HG03066 (cell line): ENCODE data around the gene ODF4.
"Not testable (repeated sequence)": the region's sequence is repeated elsewhere in the genome, so short reads cannot be mapped to it uniquely, and the experiment has no call there.

ENCODE experiments used
- ATAC-seq: cut with Tn5 transposase; IDR thresholded peaks from one replicate; pipeline ENCODE4 v1.9.1; 2021; ENCODE audit warnings: low read depth; ENCODE audit not compliant: unreplicated experiment

The ODF4 gene

DNA sequence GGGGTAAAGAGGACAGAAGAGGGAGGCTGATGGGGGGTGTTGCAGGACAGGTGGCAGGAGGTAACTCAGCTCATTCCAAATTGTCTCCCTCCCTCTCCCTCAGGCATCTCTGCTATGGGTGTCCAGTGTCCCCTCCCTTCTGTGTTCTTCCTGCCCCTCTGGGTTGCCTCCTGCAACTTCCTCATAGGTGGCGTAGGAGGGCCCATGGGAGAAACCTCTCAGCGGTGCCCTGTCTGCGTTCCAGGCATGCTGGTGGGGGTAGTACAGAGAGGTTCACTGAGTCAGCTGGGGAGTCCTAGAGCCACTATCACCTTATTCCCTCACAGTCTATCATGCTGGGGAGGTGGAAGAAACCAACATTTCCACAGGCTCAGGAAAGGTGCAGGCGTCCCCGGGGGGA lies 14.7 kb upstream of the ODF4 start:
- ATAC-seq, result no peak

DNA sequence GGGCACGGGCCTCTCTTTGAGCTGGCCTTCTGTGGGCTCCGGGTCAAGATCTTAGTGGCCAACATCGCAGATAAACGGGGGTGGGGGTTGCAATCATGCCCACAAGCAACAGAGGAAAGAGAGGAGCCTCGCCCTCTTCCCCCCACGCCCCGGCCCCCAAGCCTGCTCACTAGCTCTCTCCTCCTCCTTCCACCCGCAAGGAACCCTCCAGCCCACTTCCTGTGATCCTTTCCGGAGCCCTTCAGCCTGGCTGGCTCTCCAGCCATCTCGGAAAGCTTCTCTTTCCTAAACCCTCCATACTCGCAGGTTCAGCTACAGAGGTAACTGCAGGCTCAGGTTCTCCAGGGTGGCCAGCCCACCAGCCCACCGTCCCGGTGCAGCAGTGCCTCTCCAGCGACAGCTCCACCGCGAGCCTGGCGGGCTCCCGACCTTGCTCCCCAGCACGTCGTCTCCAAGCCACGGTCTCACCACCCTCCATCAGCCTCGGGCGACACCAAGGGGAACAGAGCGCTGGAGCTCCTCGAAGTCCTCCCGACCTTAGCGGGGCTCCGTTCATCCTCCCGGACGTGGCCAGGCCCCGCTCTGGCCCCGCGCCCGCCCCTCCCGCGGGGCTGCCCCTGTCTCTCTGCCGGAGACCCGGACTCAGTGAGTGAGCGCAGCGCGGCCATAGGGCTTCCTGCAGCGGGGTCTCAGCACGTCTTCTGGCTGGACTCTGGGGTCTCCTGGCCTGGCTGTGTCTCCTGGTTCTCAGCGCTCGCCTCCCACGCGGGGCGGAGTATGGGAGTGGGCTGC lies 12.9 kb upstream of the ODF4 start:
- ATAC-seq, result no peak

DNA sequence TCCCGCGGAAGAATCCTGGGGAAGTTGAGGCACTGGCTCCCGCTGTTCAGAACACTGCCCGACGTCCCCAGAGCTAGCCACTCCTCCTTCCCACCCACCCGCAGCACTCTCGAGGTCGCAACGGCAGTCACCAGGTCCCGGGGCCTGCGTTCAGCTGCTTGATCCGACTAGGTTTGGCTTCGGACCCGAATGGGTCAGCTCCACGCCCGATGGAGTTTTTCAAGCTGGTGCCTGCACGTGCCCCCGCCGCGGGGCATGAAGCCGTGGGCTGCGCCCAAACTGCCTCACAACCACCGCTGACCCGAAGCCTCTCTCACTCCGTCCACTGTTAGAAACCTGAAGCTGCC lies 12.4 kb upstream of the ODF4 start:
- no peak for ATAC-seq

DNA sequence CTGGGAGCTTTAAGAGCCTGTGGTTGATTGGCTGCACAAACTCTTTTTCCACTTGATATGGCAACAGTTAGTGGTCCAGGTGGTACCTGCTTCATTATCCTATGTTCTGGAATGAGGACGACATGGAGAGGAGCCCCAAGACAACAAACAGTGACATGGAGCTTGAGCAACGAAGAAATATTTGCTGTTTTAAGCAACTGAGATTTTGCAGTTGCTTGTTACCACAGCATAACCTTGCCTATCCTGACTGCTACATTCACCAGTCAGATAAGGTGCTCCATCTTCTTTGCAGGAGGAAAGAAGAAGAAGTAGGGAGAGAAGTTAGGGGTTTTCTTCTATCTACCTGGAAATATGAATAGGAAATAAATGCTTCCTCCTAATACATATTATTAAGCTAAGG lies 7.5 kb upstream of the ODF4 start:
- ATAC-seq, result no peak

GRCh38 chr17:8332688-8333087 lies 7.0 kb upstream of the ODF4 start:
- ATAC-seq, result no peak

DNA sequence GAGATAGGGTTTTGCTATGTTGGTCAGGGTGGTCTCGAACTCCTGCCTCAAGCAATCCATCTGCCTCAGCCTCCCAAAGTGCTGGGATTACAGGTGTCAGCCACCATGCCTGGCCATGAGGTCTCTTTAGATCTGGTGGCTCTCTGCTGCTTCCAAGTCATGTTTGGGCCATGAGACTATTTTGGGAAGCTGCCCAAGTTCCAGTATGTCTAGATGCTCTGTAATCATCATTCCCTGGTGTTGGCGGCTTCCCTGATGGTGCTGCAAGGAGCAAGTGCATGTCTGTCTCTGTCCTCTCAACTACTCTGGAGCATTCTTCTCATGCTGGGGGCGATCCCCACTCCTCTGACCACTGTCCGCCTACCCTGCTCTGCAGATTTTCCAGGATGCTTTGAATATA lies 6.4 kb upstream of the ODF4 start:
- ATAC-seq, result no peak

GRCh38 chr17:8337802-8338752 lies 1.6 kb upstream of the ODF4 start:
- no peak for ATAC-seq

GRCh38 chr17:8338753-8339140 lies 893 bp upstream of the ODF4 start:
- ATAC-seq, result no peak

- no peak for ATAC-seq
Observed at GRCh38 chr17:8341456-8341855, 1.8 kb downstream of the ODF4 start.

DNA sequence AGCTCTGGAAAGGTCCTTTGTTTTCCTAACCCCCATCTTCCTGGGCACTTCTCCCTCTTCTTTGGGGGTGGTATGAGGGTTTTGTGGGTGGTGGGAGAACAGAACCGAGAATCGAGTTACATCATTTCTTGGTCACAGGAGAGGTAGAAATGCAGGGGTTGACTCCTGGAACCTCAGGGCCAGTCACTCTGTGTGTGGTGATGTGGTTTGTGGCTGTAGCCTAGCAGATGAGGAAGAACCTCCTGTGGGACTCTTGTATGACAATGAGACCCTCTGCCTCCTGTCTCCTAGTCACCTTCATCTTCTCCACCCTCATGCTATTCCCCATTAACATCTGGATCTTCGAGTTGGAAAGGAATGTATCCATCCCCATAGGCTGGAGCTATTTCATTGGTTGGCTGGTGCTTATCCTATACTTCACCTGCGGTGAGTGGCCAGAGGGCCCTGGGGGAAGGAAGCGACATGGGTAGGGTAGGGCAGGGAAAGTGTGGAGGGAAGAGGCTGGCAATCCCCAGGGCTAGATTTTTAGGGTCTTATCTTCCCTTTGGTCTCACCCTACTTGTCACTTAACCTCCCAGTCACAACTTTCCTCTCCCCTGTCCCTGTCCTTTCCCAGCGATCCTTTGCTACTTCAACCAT lies 5.5 kb downstream of the ODF4 start:
- no peak for ATAC-seq

GRCh38 chr17:8345951-8346665 lies 6.5 kb downstream of the ODF4 start:
- ATAC-seq, result no peak

- not testable (repeated sequence) for ATAC-seq
Observed at GRCh38 chr17:8347001-8347400, 7.4 kb downstream of the ODF4 start.

DNA sequence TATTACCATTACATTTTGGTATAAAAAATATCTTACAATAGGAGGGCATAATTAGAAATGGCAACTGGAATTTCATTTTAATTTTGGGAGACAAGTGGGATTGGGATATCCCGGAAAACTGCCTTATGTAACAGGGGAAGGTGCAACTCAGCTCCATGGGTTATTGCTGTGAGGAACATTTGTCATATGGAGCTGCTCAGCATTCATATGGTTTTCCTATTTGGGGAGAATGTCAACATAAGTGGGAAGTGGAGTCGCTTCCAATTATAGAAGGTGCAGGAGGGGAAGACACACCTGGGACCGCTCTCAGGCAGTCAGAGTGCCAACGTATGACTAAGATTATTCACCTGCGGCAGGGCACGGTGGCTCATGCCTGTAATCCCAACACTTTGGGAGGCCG lies 10.7 kb downstream of the ODF4 start:
- no peak for ATAC-seq

GRCh38 chr17:8353736-8354135 lies 14.1 kb downstream of the ODF4 start:
- no peak for ATAC-seq

DNA sequence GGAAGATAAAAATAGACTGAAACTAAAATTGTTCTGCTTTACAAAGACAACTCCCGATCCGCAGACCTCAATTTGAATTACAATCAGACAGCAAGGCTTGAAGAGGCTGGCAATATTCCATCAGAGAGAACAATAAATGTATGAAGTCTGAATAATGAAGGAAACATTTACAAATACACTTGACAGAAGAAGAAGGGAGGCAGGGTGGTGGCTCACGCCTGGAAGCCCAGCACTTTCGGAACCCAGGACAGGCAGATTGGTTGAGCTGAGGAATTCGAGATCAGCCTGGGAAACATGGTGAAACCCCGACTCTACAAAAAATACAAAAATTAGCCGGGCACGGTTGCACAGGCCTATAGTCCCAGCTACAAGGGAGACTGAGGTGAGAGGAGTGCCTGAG lies 14.6 kb downstream of the ODF4 start:
- no peak for ATAC-seq

DNA sequence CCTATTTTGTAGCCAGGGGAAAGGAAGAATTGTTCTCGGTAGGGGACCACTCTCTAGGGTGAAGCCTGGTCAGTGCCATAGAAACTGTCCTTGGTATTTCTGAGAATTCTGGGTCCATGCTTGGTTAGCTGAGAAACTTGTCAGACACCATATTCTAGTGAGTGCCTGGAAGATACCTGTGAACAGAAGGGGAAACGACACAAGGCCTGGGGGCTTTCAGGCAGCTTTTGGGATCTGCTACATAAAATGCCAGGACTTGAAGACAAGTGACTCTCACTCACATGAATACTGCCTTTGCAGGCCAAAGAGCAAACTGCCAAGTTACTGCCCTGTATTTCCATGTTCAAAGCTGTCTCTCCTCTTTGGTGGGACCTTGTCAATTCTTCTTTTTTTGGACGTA lies 18.3 kb downstream of the ODF4 start:
- no peak for ATAC-seq

- ATAC-seq, result no peak
Observed at GRCh38 chr17:8359769-8360168, 20.1 kb downstream of the ODF4 start.

DNA sequence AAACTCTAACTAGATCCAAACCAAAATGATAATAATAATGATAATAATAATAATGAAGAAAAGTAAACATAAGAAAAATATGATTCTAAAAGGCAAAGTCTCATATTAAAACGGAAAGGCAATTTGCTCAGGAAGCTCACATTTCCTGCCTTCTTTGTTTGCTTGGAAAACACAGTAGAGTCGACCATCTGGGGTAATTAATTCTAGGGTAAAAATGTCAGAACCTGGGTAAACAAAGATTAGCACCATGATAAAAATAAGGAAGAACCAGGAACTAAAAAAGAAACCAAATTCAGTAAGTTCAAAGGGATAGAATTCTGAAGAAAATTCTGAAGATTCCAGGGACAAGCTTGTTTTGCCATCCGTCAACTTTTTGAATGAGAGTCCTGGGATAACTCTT lies 20.6 kb downstream of the ODF4 start:
- ATAC-seq, result no peak

DNA sequence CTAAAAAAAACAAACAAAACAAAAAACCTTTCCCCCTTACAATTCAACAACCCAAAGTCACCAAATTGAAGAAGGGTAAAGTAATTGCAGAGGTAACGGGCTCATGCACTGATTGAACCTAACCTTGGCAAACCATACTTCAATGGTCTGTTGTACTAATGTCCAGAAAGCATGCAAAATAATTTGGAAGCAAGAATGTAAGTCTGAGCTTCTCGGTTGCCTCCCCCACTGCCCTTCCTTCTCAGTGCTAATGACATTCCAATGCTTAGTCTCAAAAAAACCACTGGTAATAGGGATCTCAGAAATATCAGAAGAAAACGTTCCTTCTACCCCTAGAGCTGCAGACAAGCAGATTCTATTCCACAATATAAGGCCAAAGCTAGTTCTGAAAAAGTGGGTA lies 21.1 kb downstream of the ODF4 start:
- ATAC-seq, result no peak

DNA sequence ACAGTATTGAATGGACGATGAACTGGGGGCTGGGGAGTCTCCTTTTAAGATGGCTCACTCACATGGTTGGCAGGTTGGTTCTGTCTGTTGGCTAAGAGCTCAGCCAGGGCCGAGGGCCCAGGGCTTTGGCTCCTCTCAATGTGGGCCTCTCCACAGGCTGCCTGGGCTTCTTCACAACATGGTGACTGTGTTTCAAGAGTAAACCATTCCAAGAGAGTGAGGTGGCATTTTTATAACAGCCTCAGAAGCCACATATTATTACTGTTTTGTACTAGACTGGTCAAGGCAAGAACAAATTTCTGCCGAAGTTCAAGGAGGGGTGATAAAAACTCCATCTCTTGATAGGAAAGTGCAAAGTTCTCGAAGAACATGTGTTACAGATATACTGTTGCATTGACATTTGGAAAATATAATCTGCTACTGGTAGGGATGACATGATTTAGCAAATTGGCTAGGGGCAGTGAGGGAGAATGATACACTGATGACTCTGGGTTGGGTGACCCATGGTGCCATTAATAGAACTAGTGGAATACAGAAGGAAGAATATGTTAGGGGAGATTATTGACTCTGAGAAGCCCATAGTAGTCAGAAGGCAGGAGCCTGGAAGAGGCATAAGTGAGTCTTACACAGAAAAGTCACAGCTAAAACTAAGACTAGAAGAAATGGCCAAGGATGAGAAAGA lies 23.2 kb downstream of the ODF4 start:
- ATAC-seq, result no peak
